Activated CD4-positive, alpha-beta memory T cell treated with anti-CD3 and anti-CD28 coated beads, Interleukin-2, amount 10 ng/mL, durations not matched to agents 7 days and 5 days (primary cell): ENCODE results near the gene MAGEA8. TPM values are rescaled to one million over a fixed set of nuclear protein-coding genes. Genes with fewer than 3 reads are reported as not detected.
"Not testable (repeated sequence)": the region's sequence is repeated elsewhere in the genome, so short reads cannot be mapped to it uniquely, and the experiment has no call there.

Source experiments
- CTCF ChIA-PET: fragments of 350-600 bp; sonication (Branson Sonifier 250); formaldehyde crosslinking; loops from one replicate; lab custom pipeline; 2021; ENCODE audit warnings: antibody characterized with exemption, inconsistent platforms; lab: Charles Lee
- POLR2A ChIA-PET: fragments of 350-600 bp; sonication (Branson Sonifier 250); formaldehyde crosslinking; loops from one replicate; lab custom pipeline; 2021; ENCODE audit warnings: antibody characterized with exemption; lab: Charles Lee
- DNase-seq: peaks from one replicate; pipeline ENCODE4 v3.0.0-alpha.2; 2020
- H3K27ac Mint-ChIP-seq: one replicate; pipeline ENCODE4 v1.8.0; 2021; ENCODE audit warnings: mild to moderate bottlenecking, mixed read lengths
- H3K27me3 Mint-ChIP-seq: one replicate; pipeline ENCODE4 v1.8.0; 2021; ENCODE audit warnings: mixed read lengths
- H3K36me3 Mint-ChIP-seq: one replicate; pipeline ENCODE4 v1.8.0; 2021; ENCODE audit warnings: low read depth, mixed read lengths
- H3K4me1 Mint-ChIP-seq: one replicate; pipeline ENCODE4 v1.8.0; 2021; ENCODE audit warnings: mixed read lengths
- H3K4me3 Mint-ChIP-seq: one replicate; pipeline ENCODE4 v1.8.0; 2021; ENCODE audit warnings: mild to moderate bottlenecking, mixed read lengths
- H3K9me3 Mint-ChIP-seq: one replicate; pipeline ENCODE4 v1.8.0; 2021; ENCODE audit warnings: mixed read lengths
- total RNA-seq, 2 experiments: library from RNA; stranded (reverse); gene quantifications; one replicate each; pipeline ENCODE4 v1.2.3, GENCODE V29; 2021

The MAGEA8 gene
- total RNA-seq, 2 experiments from 2014 or later: not detected

DNA sequence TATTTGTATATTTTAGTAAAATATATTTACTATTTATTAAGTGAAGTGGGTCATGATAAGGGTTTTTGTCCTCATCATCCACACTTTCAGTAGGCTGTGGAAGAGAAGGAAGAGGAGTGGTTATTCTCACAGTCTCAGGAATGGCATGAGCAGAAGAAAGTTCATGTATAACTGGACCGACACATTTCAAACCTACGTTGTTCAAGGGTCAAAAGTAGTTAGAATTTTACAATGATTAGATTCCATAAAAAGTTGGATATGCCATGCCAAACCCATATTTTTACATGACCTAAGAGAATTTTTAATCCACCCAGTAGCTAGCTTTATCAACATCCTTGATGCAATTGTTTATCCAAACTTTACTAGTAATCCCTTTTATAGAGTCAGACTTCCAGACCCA, 15.6 kb upstream of the MAGEA8 start:
- H3K4me1 Mint-ChIP-seq: no peaks in the 10 kb centered on the region
- ChIA-PET POLR2A (no interaction called here), CTCF (no interaction called here)
- H3K4me3 Mint-ChIP-seq: no peak overlapping the region
- no peak overlapping the region for H3K27ac Mint-ChIP-seq
- H3K27me3 Mint-ChIP-seq: peaks cover 19% of the 10 kb centered on the region
- no peaks in the 10 kb centered on the region for H3K36me3 Mint-ChIP-seq
- no peak for DNase-seq
- peaks cover 8% of the 10 kb centered on the region for H3K9me3 Mint-ChIP-seq

DNA sequence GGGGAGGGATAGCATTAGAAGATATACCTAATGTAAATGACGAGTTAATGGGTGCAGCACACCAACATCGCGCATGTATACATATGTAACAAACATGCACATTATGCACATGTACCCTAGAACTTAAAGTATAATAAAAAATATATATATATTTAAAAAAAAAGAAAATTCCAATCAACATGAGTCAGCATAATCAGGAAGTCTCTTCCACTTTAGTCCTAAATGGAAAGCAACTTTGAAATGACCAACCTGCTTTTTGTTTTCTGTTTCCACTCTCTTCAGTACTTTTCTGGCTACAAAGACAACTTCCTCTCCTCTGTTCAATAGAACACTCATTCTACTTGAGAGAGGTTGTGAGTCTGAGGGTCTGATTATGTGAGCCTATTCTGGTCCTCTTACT, 13.5 kb upstream of the MAGEA8 start:
- Mint-ChIP-seq H3K27ac (no peak overlapping the region), H3K27me3 (peaks cover 6% of the 10 kb centered on the region), H3K4me3 (no peak overlapping the region), H3K36me3 (no peaks in the 10 kb centered on the region), H3K4me1 (peaks cover 6% of the 10 kb centered on the region), H3K9me3 (peaks cover 2% of the 10 kb centered on the region)
- ChIA-PET CTCF (no interaction called here), POLR2A (no interaction called here)
- DNase-seq: no peak

DNA sequence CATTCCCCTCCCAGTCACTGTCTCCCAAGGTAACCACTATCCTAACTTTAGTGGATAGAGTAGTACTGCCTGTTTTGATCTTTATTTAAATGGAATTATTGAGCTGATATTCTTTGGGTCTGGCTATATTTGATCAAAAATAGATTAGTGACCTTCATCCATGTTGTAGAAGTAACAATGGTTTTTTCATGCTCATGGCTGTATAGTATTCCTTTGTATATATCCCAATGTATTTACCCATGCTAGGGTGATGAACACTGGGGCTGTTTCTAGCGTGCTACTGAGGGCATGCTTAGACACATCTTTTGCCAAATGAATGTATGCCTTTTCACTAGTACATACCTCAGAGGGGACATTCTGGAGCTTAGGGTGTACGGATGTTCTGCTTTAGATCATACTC, 10.1 kb upstream of the MAGEA8 start:
- peaks cover 2% of the 10 kb centered on the region for H3K9me3 Mint-ChIP-seq
- no peak overlapping the region for H3K4me3 Mint-ChIP-seq
- POLR2A ChIA-PET: no interaction called here
- peaks cover 7% of the 10 kb centered on the region for H3K27me3 Mint-ChIP-seq
- H3K4me1 Mint-ChIP-seq: peaks cover 6% of the 10 kb centered on the region
- H3K27ac Mint-ChIP-seq: no peak overlapping the region
- DNase-seq: no peak
- H3K36me3 Mint-ChIP-seq: no peaks in the 10 kb centered on the region
- CTCF ChIA-PET: no interaction called here

DNA sequence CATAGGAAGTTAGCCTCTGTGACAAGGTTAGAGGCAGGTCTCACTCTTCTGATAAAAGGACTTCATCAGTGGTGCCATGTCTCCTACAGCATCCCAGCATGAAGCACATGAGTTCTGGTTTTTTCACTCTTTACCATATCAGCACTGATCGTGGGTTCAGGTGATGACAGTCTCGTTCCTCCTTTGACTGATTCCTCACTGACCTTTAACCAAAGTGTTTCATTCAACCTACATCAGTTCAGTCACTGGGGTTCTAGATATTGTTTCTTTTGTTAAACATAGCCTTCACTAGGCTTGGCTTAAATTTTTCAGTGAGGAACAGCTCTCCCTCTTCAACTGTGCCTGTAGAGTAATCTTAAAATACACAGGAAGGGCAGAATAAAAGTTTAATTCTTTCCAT, 9.6 kb upstream of the MAGEA8 start:
- DNase-seq: no peak
- H3K27ac Mint-ChIP-seq: no peak overlapping the region
- ChIA-PET CTCF (interaction anchor here (1.1 to 1.7 kb wide), 2 partner anchors 67 to 69 kb away, joined by 5 to 6 read pairs; partner anchors contain the start of gene EOLA2), POLR2A (interaction anchor here (1.6 kb wide), 1 partner anchor 38 kb away, joined by 3 read pairs; no protein-coding TSS in a partner anchor)
- peaks cover 7% of the 10 kb centered on the region for H3K27me3 Mint-ChIP-seq
- H3K9me3 Mint-ChIP-seq: peaks cover 2% of the 10 kb centered on the region
- H3K36me3 Mint-ChIP-seq: no peaks in the 10 kb centered on the region
- no peak overlapping the region for H3K4me3 Mint-ChIP-seq
- peaks cover 6% of the 10 kb centered on the region for H3K4me1 Mint-ChIP-seq

DNA sequence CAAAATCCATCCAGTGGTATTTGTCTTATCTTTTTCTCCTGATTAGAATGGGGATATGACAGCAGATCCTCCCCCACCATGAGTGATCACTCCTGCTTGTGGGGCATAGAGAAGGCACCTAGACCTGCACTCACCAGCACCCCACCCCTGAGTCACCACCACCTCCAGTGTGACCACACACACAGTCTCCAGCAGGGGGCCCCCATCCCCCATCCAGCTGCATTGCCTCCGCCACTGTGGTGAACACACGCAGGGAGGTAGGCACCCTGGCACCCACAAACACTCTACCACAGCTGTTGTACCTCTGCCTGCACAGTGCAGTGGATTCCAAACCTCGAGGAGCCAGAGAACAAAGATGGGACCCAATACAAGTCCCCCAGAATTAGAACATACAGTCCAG, 9.0 kb upstream of the MAGEA8 start:
- Mint-ChIP-seq H3K36me3 (no peaks in the 10 kb centered on the region), H3K9me3 (peaks cover under 1% of the 10 kb centered on the region), H3K27me3 (peaks cover 10% of the 10 kb centered on the region), H3K4me1 (peaks cover 6% of the 10 kb centered on the region), H3K27ac (no peak overlapping the region), H3K4me3 (no peak overlapping the region)
- ChIA-PET CTCF (interaction anchor here (1.1 to 1.7 kb wide), 2 partner anchors 66 to 68 kb away, joined by 5 to 6 read pairs; partner anchors contain the start of gene EOLA2), POLR2A (interaction anchor here (1.6 kb wide), 1 partner anchor 38 kb away, joined by 3 read pairs; no protein-coding TSS in a partner anchor)
- DNase-seq: peak; percentile 72

DNA sequence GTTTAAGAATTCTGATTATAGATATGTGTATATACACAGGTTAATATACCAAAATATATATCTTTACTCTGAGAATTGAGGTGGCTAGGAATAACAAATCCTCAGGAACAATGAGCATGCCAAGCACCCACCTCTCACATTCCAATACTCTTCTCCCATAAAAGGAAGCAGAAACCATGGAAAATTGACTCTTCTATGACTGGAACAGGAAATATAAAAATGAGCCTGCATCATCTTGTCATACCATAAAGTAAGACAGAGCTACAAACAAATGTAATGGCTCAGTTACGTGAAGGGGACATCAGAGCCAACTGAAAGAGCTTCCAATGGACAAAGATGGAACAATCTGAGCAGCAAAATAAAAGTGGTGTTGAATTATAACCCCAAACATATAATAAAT, 3.8 kb upstream of the MAGEA8 start:
- Mint-ChIP-seq H3K27me3 (peaks cover 14% of the 10 kb centered on the region), H3K27ac (no peak overlapping the region), H3K4me1 (peaks cover 5% of the 10 kb centered on the region), H3K36me3 (no peaks in the 10 kb centered on the region), H3K9me3 (no peaks in the 10 kb centered on the region), H3K4me3 (no peak overlapping the region)
- DNase-seq: no peak
- ChIA-PET CTCF (no interaction called here), POLR2A (no interaction called here)

DNA sequence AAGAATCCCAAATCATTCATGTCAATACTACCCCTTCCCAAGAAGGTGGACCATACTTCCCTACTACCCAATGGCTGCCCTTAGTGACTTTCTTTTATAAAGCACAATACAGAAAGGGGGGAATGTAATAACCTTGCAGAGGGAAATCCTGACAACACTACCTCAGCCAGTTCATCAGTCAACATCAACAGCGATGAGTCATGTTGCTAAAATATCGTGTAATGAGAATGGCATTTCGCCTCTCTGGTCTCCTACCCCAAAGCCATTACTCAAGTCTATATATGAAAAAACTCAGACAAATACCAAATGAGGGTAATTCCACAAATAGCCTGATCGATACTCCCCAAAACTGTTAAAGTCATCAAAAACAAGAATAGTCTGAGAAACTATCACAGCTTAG, 3.3 kb upstream of the MAGEA8 start:
- Mint-ChIP-seq H3K27ac (no peak overlapping the region), H3K4me3 (no peak overlapping the region), H3K9me3 (no peaks in the 10 kb centered on the region), H3K27me3 (peaks cover 14% of the 10 kb centered on the region), H3K4me1 (peaks cover 8% of the 10 kb centered on the region), H3K36me3 (no peaks in the 10 kb centered on the region)
- DNase-seq: no peak
- ChIA-PET POLR2A (no interaction called here), CTCF (no interaction called here)

DNA sequence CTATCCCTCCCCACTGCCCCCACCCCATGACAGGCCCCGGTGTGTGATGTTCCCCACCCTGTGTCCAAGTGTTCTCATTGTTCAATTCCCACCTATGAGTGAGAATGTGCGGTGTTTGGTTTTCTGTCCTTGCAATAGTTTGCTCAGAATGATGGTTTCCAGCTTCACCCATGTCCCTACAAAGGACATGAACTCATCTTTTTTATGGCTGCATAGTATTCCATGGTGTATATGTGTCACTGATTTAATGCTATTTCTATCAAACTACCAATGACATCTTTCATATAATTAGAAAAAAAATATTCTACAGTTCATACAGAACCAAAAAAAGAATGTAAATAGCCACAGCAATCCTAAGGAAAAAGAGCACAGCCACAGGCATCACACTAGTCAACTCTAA, 9.8 kb downstream of the MAGEA8 start:
- H3K4me3 Mint-ChIP-seq, H3K36me3 Mint-ChIP-seq, POLR2A ChIA-PET, H3K27ac Mint-ChIP-seq, H3K27me3 Mint-ChIP-seq, H3K9me3 Mint-ChIP-seq, DNase-seq, CTCF ChIA-PET, H3K4me1 Mint-ChIP-seq: not testable (repeated sequence)

DNA sequence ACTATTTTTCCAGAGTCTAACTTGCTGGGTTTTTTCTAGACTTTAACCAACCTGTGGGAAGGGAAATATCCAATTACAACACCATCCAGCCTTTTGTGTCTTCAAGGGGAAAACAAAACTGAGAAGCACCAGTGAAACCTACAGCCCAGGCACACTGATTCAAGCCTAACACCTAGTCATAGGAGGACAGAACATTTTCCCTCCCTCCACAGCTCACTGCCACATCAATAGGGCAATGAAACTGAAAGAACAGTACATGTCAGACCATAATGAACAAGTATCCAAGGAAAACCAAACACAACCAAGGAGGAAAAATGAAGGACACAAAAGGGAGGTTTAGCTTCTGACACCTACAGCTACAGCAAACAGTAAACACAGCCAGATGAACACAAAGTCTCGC, 17.6 kb downstream of the MAGEA8 start:
- Mint-ChIP-seq H3K36me3 (no peaks in the 10 kb centered on the region), H3K4me3 (no peak overlapping the region), H3K27ac (no peak overlapping the region), H3K27me3 (peaks cover 4% of the 10 kb centered on the region), H3K4me1 (peaks cover 2% of the 10 kb centered on the region), H3K9me3 (no peaks in the 10 kb centered on the region)
- CTCF ChIA-PET: no interaction called here
- POLR2A ChIA-PET: no interaction called here
- no peak for DNase-seq

DNA sequence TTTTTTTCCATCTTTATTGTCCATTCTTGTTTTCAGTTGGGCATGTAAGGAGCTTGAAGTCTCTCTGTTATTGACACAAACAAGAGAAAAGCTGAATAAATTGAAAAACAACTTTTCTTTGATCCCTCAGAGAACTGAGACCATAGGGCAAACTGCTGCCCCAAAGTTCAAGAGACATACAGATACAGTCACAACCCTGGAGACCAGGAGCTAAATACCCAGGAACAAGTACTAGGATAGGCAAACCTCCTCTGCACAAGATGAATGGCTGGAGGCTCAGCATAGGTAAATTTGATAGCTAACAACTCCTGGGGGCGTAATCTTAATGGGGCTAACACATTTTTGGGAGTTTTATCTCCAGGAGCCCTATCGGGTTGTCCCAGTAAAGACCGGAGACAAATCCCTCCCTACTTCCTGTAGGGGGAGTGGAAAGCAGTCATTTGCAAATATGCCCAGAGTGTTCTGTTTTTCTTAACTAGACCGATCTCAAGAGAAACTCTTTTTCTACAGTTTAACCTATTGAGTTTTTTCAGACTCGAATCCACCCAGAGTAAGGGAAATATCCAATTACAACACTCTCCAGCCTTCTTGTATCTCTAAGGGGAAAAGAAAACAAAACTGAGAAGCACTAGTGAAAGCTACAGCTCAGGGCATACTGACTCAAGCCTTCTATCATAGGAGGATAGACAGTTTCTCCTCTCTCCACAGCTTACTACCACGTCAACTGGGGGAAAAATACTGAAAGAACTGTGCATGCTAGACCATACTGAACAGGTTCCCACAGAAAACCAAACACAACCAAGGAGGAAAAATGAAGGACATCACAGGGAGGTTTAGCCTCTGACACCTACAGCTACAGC, 23.1 kb downstream of the MAGEA8 start:
- H3K27me3 Mint-ChIP-seq: peaks cover 5% of the 10 kb centered on the region
- no peaks in the 10 kb centered on the region for H3K9me3 Mint-ChIP-seq
- peak overlapping the region; percentile 48 for H3K4me3 Mint-ChIP-seq
- no peak for DNase-seq
- no peaks in the 10 kb centered on the region for H3K36me3 Mint-ChIP-seq
- ChIA-PET POLR2A (no interaction called here), CTCF (interaction anchor here (0.5 kb wide), 1 partner anchor 153 kb away, joined by 4 read pairs; no protein-coding TSS in a partner anchor)
- no peak overlapping the region for H3K27ac Mint-ChIP-seq
- peaks cover 6% of the 10 kb centered on the region for H3K4me1 Mint-ChIP-seq

DNA sequence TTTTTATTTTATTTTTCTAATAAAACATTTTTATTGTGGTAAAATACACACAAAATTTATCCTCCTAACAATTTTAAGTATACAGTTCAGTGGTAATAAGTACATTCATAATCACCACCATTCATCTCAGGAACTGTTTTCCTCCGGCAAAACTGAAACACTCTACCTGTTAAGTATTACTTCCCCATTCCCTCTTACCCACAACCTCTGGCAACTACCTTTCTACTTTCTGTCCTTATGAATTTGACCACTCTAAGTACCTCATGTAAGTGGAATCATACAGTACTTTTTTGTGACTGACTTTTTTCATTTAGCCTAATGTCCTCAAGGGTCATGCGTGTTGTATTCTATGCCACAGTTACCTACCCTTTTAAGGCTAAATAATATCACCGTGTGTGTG, 27.3 kb downstream of the MAGEA8 start:
- POLR2A ChIA-PET: no interaction called here

DNA sequence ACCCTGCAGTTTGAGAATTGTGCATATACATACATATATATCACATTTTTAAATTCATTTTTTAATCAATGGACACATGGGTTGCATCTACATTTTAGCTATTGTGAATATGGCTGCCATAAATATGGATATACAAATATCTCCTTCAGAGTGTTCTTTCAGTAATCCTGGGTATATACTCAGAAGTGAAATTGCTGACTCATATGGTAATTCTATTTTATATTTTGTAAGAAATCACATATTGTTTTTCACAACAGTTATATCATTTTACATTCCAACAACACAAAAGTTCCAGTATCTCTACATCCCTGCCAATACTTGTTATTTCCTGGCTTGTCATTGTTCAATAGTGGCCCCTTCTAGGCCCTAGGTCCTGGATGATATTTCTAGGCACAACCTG, 27.7 kb downstream of the MAGEA8 start:
- Mint-ChIP-seq H3K27me3 (peaks cover 1% of the 10 kb centered on the region), H3K4me3 (no peak overlapping the region), H3K9me3 (no peaks in the 10 kb centered on the region), H3K36me3 (no peaks in the 10 kb centered on the region), H3K4me1 (peaks cover 8% of the 10 kb centered on the region), H3K27ac (no peak overlapping the region)
- no peak for DNase-seq
- POLR2A ChIA-PET: no interaction called here
- CTCF ChIA-PET: no interaction called here

More for the DNA sequence above, 27.3 kb downstream of the MAGEA8 start:
- Mint-ChIP-seq H3K36me3 (no peaks in the 10 kb centered on the region), H3K9me3 (no peaks in the 10 kb centered on the region), H3K4me3 (no peak overlapping the region), H3K27me3 (peaks cover 1% of the 10 kb centered on the region), H3K27ac (no peak overlapping the region), H3K4me1 (peaks cover 8% of the 10 kb centered on the region)
- CTCF ChIA-PET: no interaction called here
- no peak for DNase-seq

DNA sequence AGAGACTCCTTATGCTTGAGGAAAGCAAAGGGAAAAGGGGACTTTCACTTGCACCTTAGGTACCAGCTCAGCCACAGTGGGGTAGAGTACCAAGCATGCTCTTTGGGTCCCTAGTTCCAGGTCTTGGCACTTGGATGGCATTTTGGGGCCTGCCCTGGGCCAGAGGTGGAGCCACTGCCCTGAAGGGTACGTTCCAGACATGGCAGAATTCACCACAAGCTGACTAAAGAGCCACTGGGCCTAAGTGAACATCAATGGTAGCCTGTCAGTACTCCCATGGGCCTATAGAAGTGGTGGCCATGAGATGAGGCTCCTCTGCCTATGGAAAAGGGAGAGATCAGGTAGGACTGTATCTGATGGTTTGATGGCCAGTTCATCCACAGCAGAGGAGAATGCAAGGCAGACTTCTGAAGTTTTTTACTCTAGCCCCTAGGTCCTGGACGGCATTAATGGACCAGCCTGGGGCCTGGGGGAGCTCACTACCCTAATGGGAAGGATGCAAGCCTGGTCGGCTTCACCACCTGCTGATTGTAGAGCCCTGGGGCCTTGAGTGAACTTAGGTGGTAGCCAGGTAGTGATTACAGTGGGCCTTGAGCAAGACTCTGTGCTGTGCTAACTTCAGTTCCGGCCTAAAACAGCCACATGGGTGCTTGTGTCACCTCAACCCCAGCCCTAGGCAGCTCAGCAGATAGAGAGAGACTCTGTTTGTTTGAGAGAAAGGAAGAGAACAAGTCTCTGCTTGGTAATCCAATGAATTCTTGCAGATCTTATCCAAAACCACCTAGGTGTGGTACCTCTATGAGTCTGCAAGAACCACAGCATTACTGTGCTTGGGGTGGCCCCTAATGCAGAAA, 28.6 kb downstream of the MAGEA8 start:
- H3K27me3 Mint-ChIP-seq: peaks cover 1% of the 10 kb centered on the region
- peaks cover 3% of the 10 kb centered on the region for H3K9me3 Mint-ChIP-seq
- ChIA-PET CTCF (interaction anchor here (0.6 kb wide), 1 partner anchor 69 kb away, joined by 3 read pairs; no protein-coding TSS in a partner anchor), POLR2A (interaction anchor here (0.6 to 1.0 kb wide), 4 partner anchors 29 to 570 kb away, joined by 3 to 4 read pairs (median 3); partner anchors contain the start of gene EOLA2)
- H3K4me3 Mint-ChIP-seq: no peak overlapping the region
- H3K4me1 Mint-ChIP-seq: peaks cover 4% of the 10 kb centered on the region
- H3K27ac Mint-ChIP-seq: no peak overlapping the region
- H3K36me3 Mint-ChIP-seq: no peaks in the 10 kb centered on the region
- peak; percentile 22 for DNase-seq
